ENCODE data around the gene CCDC83. TPM values are rescaled to one million over a fixed set of nuclear protein-coding genes. Genes with fewer than 3 reads are reported as not detected.

Gene CCDC83
- total and polyA plus RNA-seq, 2 experiments from 2014 or later: not detected

DNA sequence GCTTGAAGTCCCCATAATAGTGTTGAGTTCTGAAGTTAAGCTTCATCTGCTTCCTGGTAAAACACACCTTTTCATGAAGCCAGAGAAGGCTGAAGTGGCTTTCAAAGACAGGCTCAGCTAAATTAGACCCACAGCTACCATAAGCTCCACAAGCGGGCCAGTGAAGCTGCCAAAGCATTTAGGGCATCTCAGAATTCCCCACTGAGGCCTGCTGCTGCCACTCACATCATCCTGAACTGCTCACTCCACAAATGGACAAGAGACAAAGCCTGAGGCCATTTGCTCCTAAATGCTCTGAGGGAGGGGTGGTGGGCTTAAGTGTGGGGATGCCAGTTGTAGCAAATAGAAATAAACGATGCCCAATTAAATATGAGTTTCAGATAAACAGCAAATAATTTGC, 14.6 kb downstream of the CCDC83 start:
- H3K36me3 ChIP-seq: no peaks in the 10 kb centered on the region
- no peak for DNase-seq (ENCODE audit: low read depth in 1 of 2, low spot score in 1 of 2)
- TF ChIP-seq, protein P1, sequence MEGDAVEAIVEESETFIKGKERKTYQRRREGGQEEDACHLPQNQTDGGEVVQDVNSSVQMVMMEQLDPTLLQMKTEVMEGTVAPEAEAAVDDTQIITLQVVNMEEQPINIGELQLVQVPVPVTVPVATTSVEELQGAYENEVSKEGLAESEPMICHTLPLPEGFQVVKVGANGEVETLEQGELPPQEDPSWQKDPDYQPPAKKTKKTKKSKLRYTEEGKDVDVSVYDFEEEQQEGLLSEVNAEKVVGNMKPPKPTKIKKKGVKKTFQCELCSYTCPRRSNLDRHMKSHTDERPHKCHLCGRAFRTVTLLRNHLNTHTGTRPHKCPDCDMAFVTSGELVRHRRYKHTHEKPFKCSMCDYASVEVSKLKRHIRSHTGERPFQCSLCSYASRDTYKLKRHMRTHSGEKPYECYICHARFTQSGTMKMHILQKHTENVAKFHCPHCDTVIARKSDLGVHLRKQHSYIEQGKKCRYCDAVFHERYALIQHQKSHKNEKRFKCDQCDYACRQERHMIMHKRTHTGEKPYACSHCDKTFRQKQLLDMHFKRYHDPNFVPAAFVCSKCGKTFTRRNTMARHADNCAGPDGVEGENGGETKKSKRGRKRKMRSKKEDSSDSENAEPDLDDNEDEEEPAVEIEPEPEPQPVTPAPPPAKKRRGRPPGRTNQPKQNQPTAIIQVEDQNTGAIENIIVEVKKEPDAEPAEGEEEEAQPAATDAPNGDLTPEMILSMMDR (IDR thresholded peaks at IDR 0.05; ENCODE audit: low read depth, low read length): no peak
- H3K27ac ChIP-seq: no peak overlapping the region
- H3K4me1 ChIP-seq (ENCODE audit: low read depth): no peaks in the 10 kb centered on the region
- no peak overlapping the region for H3K4me3 ChIP-seq
- no peaks in the 10 kb centered on the region for H3K9me3 ChIP-seq (ENCODE audit: low read depth)
- H3K27me3 ChIP-seq: no peaks in the 10 kb centered on the region

DNA sequence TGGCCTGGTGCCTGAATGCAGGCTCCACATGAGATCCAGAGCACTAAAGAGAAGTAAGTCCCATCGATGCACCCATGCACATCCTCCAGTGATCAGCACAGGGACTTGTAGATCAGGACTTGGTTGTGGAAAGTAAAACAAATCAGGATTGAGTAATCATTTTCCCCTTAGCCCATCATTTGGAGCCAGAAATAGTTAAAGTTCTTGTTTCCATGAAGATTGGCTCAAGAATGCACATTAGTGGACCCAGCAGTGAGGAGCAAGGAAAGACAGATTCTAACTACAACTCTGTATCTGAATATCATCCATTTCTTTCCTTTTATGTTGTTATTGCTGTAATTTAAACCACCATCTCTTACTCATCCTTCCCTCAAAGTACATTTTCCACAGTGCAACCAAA, 19.1 kb downstream of the CCDC83 start:
- Histone ChIP-seq H3K27ac (no peak overlapping the region), H3K27me3 (peaks cover 5% of the 10 kb centered on the region), H3K4me1 (ENCODE audit: low read depth) (no peaks in the 10 kb centered on the region), H3K4me3 (no peak overlapping the region), H3K36me3 (no peaks in the 10 kb centered on the region), H3K9me3 (ENCODE audit: low read depth) (no peaks in the 10 kb centered on the region)
- DNase-seq (ENCODE audit: low read depth in 1 of 2, low spot score in 1 of 2): peak in 1 of 2 donors; percentile 5
- TF ChIP-seq, protein P1 (IDR thresholded peaks at IDR 0.05; ENCODE audit: low read depth, low read length): no peak

DNA sequence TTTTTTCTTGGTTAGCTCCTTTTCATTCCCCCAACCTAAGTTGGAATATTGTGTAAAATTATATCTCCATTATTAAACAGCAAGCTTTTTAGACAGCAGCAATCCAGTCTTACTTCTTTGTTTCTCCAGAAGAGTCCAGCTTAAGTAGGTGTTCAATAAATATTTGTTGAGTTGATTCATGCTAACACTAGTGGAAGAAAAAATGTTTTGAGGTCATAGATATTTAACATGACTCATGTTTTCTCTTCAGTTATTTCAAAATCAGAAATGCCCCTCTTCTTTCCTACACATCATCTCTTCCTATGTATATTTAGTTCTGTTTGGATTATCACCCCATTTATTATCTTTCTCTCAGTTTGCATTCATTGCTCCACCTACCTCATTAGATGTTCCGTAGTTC, 20.3 kb downstream of the CCDC83 start:
- Histone ChIP-seq H3K4me1 (ENCODE audit: low read depth) (no peaks in the 10 kb centered on the region), H3K27ac (no peak overlapping the region), H3K4me3 (no peak overlapping the region), H3K27me3 (peaks cover 8% of the 10 kb centered on the region), H3K9me3 (ENCODE audit: low read depth) (no peaks in the 10 kb centered on the region), H3K36me3 (no peaks in the 10 kb centered on the region)
- DNase-seq (ENCODE audit: low read depth in 1 of 2, low spot score in 1 of 2): peak in 1 of 2 donors; percentile 48
- TF ChIP-seq, protein P1 (IDR thresholded peaks at IDR 0.05; ENCODE audit: low read depth, low read length): no peak

DNA sequence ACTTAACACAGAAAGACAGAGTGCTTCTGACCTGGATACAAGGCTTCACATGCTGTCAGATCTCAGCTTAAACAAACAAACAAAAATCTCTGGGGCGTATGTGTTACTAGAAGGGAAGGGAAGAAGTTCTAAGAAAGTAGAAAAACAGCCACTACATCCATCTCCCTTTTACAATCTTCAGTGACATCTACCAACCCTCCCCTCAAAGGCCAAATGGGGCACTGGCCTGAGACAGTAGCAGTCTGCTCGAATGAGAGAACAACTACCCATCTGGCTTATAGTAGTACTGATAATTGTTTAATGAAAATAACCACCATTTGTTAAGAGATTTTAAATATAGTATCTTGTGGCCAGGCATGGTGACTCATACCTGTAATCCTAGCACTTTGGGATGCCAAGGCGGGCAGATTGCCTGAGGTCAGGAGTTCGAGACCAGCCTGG, 29.4 kb downstream of the CCDC83 start:
- Histone ChIP-seq H3K36me3 (no peaks in the 10 kb centered on the region), H3K4me1 (ENCODE audit: low read depth) (no peaks in the 10 kb centered on the region), H3K4me3 (no peak overlapping the region), H3K27ac (no peak overlapping the region), H3K9me3 (ENCODE audit: low read depth) (no peaks in the 10 kb centered on the region), H3K27me3 (peaks cover 2% of the 10 kb centered on the region)
- TF ChIP-seq, protein P1 (IDR thresholded peaks at IDR 0.05; ENCODE audit: low read depth, low read length): no peak
- peak in 1 of 2 donors; percentile 7 for DNase-seq (ENCODE audit: low read depth in 1 of 2, low spot score in 1 of 2)

DNA sequence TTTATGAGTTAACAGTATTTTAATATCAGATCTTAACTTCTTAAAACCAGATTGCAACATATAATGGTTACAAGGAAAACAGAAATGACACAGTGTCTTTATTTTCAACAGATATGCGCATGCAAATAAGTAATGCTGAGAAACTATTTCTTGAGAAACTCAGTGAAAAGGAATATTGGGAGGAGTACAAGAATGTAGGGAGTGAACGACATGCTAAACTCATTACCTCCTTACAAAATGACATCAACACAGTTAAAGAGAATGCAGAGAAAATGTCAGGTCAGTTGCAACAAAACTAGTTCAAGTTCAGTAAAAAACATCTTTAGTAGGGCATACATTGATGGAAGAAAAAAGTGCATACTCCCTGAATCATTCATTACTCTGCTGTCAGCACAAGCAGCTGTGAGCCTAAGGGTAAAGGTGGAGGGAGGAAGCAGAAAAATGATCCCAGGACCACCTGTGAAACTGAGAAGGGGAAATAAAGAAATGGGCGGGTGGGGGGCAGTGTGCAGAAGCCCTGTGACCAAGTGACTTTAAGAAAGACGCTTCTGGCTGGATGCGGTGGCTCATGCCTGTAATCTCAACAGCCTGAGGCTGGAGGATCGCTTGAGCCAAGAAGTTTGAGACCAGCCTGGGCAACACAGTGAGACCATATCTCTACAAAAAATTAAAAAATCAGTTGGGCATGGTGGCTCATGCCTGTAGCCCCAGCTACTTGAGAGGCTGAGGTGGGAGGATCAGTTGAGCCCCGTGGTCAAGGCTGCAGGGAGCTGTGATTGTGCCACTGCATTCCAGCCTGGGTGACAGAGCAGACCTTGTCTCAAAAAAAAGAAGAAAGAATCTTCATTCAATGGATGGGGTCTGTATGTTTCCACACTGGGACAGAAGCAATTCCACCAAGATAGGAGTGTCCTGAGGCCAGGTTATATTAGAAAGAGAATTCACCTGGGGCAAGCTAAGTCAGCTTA, 31.2 kb downstream of the CCDC83 start:
- Histone ChIP-seq H3K4me3 (no peak overlapping the region), H3K27ac (no peak overlapping the region), H3K36me3 (no peaks in the 10 kb centered on the region), H3K9me3 (ENCODE audit: low read depth) (no peaks in the 10 kb centered on the region), H3K27me3 (no peaks in the 10 kb centered on the region), H3K4me1 (ENCODE audit: low read depth) (no peaks in the 10 kb centered on the region)
- TF ChIP-seq, protein P1 (IDR thresholded peaks at IDR 0.05; ENCODE audit: low read depth, low read length): no peak
- DNase-seq (ENCODE audit: low read depth in 1 of 2, low spot score in 1 of 2): peak in 1 of 2 donors; percentile 63

All from cardiac muscle cell (in vitro differentiated cells and primary cell).